HUES64 (cell line): ENCODE results near the gene TNS3.
A peak's percentile ranks its signal among the peaks of the same experiment; 100 is the strongest.
"Not testable (repeated sequence)": the region's sequence is repeated elsewhere in the genome, so short reads cannot be mapped to it uniquely, and the experiment has no call there.

Experiments
- H3K27ac ChIP-seq: 2 replicates; pipeline ENCODE4 v1.7.0; 2013; ENCODE audit warnings: low read depth, low read length, inconsistent platforms
- H3K27me3 ChIP-seq: 2 replicates; pipeline ENCODE4 v1.6.1; 2013; ENCODE audit warnings: mild to moderate bottlenecking, low read length; ENCODE audit not compliant: insufficient read depth
- H3K36me3 ChIP-seq: 2 replicates; pipeline ENCODE4 v1.6.1; 2013; ENCODE audit warnings: mild to moderate bottlenecking, low read length; ENCODE audit not compliant: insufficient read depth
- H3K4me1 ChIP-seq: 2 replicates; pipeline ENCODE4 v1.6.1; 2013; ENCODE audit warnings: mild to moderate bottlenecking, low read length, moderate library complexity; ENCODE audit not compliant: insufficient read depth
- H3K4me3 ChIP-seq: 2 replicates; pipeline ENCODE4 v1.5.1; 2013; ENCODE audit warnings: mild to moderate bottlenecking, low read length, moderate library complexity
- H3K9ac ChIP-seq: 2 replicates; pipeline ENCODE4 v1.6.1; 2013; ENCODE audit warnings: mild to moderate bottlenecking, low read depth, low read length
- H3K9me3 ChIP-seq: 2 replicates; pipeline ENCODE4 v1.6.1; 2013; ENCODE audit warnings: low read depth, low read length; ENCODE audit not compliant: insufficient read depth
- WGBS: fragments of 150-250, 120-280 bp; methylation state at CpG from one replicate; pipeline ENCODE4 v1.1.7; 2013; ENCODE audit warnings: missing lambda C conversion rate; 5-methylcytosine and 5-hydroxymethylcytosine counted together

The TNS3 gene

GRCh38 chr7:47262881-47263280 is 319.0 kb downstream of the TNS3 start:
- H3K27me3 ChIP-seq: no peaks in the 10 kb centered on the region
- no peak overlapping the region for H3K27ac ChIP-seq
- H3K4me3 ChIP-seq: no peak overlapping the region
- no peaks in the 10 kb centered on the region for H3K36me3 ChIP-seq
- H3K9ac ChIP-seq: no peak overlapping the region
- 91% methylated on average over 2 of the region's 3 CpGs for WGBS
- H3K9me3 ChIP-seq: no peaks in the 10 kb centered on the region
- H3K4me1 ChIP-seq: 0 out of 2 replicates have a peak, but pooled peaks cover 3% of the 10 kb centered on the region

GRCh38 chr7:47262160-47262559 is 319.8 kb downstream of the TNS3 start:
- not testable (repeated sequence) for H3K27me3 ChIP-seq, H3K9ac ChIP-seq, H3K4me1 ChIP-seq, H3K9me3 ChIP-seq, H3K27ac ChIP-seq, H3K4me3 ChIP-seq, H3K36me3 ChIP-seq
- 95% methylated on average over 10 of the region's 11 CpGs for WGBS

GRCh38 chr7:47260270-47260669 is 321.6 kb downstream of the TNS3 start:
- 93% methylated on average over 1 of the region's 1 CpG for WGBS
- H3K27ac ChIP-seq: no peak overlapping the region

GRCh38 chr7:47259682-47260081 is 322.2 kb downstream of the TNS3 start:
- H3K27ac ChIP-seq: no peak overlapping the region
- no peak overlapping the region for H3K9ac ChIP-seq
- peaks cover 11% of the 10 kb centered on the region; the same call in 1 of the 2 replicates for H3K27me3 ChIP-seq
- no peaks in the 10 kb centered on the region for H3K36me3 ChIP-seq
- H3K4me3 ChIP-seq: no peak overlapping the region
- H3K9me3 ChIP-seq: no peaks in the 10 kb centered on the region
- WGBS: 92% methylated on average over 2 of the region's 2 CpGs
- H3K4me1 ChIP-seq: no peaks in the 10 kb centered on the region

More at GRCh38 chr7:47260270-47260669, 321.6 kb downstream of the TNS3 start:
- H3K36me3 ChIP-seq: no peaks in the 10 kb centered on the region
- no peaks in the 10 kb centered on the region for H3K4me1 ChIP-seq
- no peaks in the 10 kb centered on the region for H3K9me3 ChIP-seq
- H3K9ac ChIP-seq: no peak overlapping the region
- H3K27me3 ChIP-seq: peaks cover 5% of the 10 kb centered on the region; the same call in 1 of the 2 replicates
- no peak overlapping the region for H3K4me3 ChIP-seq

- Histone ChIP-seq H3K27me3 (peaks cover 12% of the 10 kb centered on the region; the same call in 1 of the 2 replicates), H3K9me3 (no peaks in the 10 kb centered on the region), H3K4me3 (no peak overlapping the region), H3K36me3 (no peaks in the 10 kb centered on the region), H3K27ac (no peak overlapping the region), H3K4me1 (no peaks in the 10 kb centered on the region), H3K9ac (no peak overlapping the region)
- WGBS: 93% methylated on average over 2 of the region's 2 CpGs
These were observed 323.1 kb downstream of the TNS3 start for GRCh38 chr7:47258798-47259197.

- Histone ChIP-seq H3K4me3 (no peak overlapping the region), H3K27ac (no peak overlapping the region), H3K9me3 (no peaks in the 10 kb centered on the region), H3K36me3 (no peaks in the 10 kb centered on the region), H3K9ac (no peak overlapping the region), H3K27me3 (peaks cover 20% of the 10 kb centered on the region), H3K4me1 (peaks cover 5% of the 10 kb centered on the region; the same call in 1 of the 2 replicates)
- 90% methylated on average over 4 of the region's 4 CpGs for WGBS
These were observed 325.9 kb downstream of the TNS3 start for GRCh38 chr7:47256016-47256415.

- Histone ChIP-seq H3K27me3 (peaks cover 20% of the 10 kb centered on the region), H3K27ac (no peak overlapping the region), H3K9me3 (no peaks in the 10 kb centered on the region), H3K4me1 (peaks cover 5% of the 10 kb centered on the region; the same call in 1 of the 2 replicates), H3K9ac (no peak overlapping the region), H3K36me3 (no peaks in the 10 kb centered on the region), H3K4me3 (no peak overlapping the region)
- WGBS: 88% methylated on average over 3 of the region's 3 CpGs
These were observed 326.5 kb downstream of the TNS3 start for GRCh38 chr7:47255441-47255840.

GRCh38 chr7:47255007-47255406 is 326.9 kb downstream of the TNS3 start:
- Histone ChIP-seq H3K27ac (no peak overlapping the region), H3K4me1 (peaks cover 5% of the 10 kb centered on the region; the same call in 1 of the 2 replicates), H3K9me3 (no peaks in the 10 kb centered on the region), H3K27me3 (peaks cover 20% of the 10 kb centered on the region), H3K9ac (no peak overlapping the region), H3K4me3 (no peak overlapping the region), H3K36me3 (no peaks in the 10 kb centered on the region)
- 96% methylated on average over 7 of the region's 7 CpGs for WGBS

GRCh38 chr7:47254081-47254977 is 327.6 kb downstream of the TNS3 start:
- H3K4me3 ChIP-seq: peak overlapping the region; percentile 71
- WGBS: 5% methylated on average over 64 of the region's 64 CpGs
- H3K4me1 ChIP-seq: peaks cover 5% of the 10 kb centered on the region; the same call in 1 of the 2 replicates
- H3K9ac ChIP-seq: peak overlapping the region; percentile 60
- 0 out of 2 replicates have a peak overlapping the region, but pooled peaks have one; percentile 40 for H3K27ac ChIP-seq
- peaks cover 20% of the 10 kb centered on the region for H3K27me3 ChIP-seq
- no peaks in the 10 kb centered on the region for H3K36me3 ChIP-seq
- H3K9me3 ChIP-seq: no peaks in the 10 kb centered on the region

GRCh38 chr7:47253650-47254080 is 328.2 kb downstream of the TNS3 start:
- peak overlapping the region; percentile 60; the same call in 1 of the 2 replicates for H3K9ac ChIP-seq
- 12% methylated on average over 14 of the region's 14 CpGs for WGBS
- H3K4me3 ChIP-seq: peak overlapping the region; percentile 71
- H3K9me3 ChIP-seq: no peaks in the 10 kb centered on the region
- H3K4me1 ChIP-seq: peaks cover 5% of the 10 kb centered on the region; the same call in 1 of the 2 replicates
- no peak overlapping the region for H3K27ac ChIP-seq
- peaks cover 20% of the 10 kb centered on the region for H3K27me3 ChIP-seq
- H3K36me3 ChIP-seq: no peaks in the 10 kb centered on the region

GRCh38 chr7:47252675-47253074 is 329.2 kb downstream of the TNS3 start:
- Histone ChIP-seq H3K4me1 (peaks cover 5% of the 10 kb centered on the region; the same call in 1 of the 2 replicates), H3K9ac (no peak overlapping the region), H3K9me3 (no peaks in the 10 kb centered on the region), H3K36me3 (no peaks in the 10 kb centered on the region), H3K27me3 (peaks cover 20% of the 10 kb centered on the region), H3K27ac (no peak overlapping the region), H3K4me3 (no peak overlapping the region)
- WGBS: 98% methylated on average over 5 of the region's 5 CpGs
